Pons (tissue), 1 donor: ENCODE results near the gene MPV17L2.
"Not testable (repeated sequence)": the region's sequence is repeated elsewhere in the genome, so short reads cannot be mapped to it uniquely, and the experiment has no call there.

Experiments
- DNase-seq: peaks from one replicate; pipeline ENCODE4 v3.0.0-alpha.2; 2016; ENCODE audit warnings: low spot score

The MPV17L2 gene

DNA sequence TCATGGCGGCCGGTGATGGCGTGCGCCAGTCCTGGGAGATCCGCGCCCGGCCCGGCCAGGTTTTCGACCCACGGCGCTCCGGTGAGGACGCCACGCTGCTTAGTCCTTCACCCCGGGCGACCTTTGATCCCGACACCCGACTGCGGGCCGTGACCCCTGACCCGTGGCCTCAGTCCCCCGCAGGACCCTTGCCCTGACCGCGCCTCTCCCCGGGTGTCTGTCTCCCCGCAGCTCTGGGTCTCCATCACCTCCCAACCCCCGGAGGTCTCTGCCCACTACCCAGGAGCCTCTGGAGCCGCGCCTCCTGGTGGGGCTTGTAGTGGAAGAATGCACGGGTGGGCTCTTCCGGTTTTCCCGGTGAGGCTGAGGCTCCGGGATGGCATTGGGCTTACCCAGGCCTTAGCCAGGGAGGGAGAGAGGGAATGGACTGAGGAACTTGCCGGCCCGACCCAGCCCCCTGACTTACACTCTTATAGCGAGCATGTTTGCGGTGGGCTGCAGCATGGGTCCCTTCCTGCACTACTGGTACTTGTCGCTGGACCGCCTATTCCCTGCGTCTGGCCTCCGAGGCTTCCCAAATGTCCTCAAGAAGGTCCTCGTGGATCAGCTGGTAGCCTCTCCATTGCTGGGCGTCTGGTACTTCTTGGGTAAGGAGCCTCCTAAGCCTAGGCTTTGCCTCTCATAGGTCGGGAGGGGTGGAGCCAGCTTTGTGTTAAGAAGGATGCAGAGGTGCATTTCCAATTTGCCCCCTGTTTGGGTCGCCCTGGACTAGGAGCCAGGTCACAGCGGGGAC is 566 bp downstream of the MPV17L2 start:
- no peak for DNase-seq

DNA sequence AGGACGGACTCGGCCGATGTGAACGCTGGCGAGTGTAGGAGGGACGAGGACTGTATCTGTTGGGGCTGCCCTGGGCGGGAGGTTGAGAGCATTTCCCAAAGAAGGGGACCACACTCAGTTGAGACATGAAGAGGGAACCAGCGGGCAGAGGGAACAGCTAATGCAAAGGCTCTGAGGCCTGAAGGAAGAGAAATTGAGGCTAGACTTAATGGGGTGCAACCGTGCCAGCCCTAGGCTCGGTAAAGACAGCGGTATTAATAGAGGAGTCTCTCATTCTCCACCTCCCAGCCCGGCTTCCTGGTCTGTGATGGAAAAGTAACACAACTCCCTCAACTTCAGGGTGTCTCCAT is 1.1 kb downstream of the MPV17L2 start:
- DNase-seq, result no peak

DNA sequence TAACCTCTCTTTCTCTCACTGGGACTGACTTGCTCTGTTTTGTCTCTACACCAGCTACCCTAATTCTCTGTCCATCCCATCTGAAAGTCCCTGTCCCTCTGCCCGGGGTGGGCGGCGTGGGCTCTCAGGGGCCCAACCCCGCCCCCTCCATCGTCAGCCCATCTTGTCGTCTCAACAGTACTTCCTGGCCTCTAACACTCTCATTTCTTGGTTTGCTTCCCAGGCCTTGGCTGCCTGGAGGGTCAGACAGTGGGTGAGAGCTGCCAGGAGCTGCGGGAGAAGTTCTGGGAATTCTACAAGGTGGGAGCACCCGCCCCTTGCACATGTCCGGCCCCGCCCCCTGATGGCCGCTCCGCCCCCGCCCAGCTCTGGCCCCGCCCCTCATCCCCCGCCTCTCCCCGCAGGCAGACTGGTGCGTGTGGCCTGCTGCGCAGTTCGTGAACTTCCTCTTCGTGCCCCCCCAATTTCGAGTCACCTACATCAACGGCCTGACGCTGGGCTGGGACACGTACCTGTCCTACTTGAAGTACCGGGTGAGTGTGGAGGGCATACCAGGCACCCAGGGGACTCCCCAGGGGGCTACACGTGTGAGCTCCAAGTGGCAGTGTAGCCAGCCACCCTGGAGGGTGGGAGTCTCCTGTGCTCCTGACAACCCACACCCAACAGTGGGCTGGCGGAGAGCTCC is 1.7 kb downstream of the MPV17L2 start:
- no peak for DNase-seq

DNA sequence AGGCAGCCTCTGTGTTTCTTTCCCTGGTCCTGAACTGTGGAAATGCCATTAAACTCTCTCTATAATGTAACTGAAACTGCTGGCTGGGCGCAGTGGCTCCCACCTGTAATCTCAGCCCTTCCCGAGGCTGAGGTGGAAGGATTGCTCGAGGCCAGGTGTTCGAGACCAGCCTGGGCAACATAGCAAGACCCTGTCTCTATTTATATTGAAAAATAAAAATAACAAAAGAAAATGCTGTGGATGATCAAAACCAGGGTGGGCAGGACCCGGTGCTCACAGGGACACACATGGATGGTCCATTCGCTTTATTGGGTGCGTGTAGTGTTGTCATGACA is 3.5 kb downstream of the MPV17L2 start:
- DNase-seq, result no peak

DNA sequence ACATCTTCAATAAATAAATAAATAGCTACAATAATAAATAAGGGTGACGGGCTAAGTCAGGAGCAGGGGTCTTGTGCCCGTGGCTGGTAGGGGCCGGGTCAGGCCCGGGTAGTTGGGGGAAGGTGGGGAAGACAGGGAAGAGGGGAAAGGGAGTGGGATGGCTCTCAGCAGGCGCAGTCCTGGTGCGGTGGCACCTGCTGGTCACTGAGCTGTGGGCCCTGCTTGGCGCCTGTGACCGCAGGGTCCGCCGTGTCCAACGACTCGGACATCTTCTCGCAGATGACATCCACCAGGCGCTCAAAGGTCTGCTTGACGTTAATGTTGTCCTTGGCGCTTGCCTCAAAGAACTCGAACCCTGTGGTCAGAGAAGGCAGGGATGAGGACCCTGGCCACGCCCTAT is 4.3 kb downstream of the MPV17L2 start:
- no peak for DNase-seq

DNA sequence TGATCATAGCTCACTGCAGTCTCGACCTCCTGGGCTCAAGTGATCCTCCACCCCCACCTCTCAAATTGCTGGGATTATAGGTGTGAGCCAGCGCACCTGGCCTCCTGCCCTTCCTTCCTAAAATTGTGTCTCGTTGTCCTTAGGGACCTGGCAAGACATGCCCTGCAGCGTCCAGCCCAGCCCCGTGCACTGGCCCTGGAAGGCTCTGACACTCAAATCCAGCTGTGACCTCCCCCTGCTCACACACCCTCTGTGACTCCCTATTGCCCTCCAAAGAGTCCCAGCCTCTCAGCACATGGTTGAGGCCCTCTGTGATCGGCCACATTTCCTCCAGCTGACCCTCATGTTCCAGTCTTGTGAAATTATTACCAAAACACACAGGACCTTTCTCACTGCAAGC is 4.9 kb downstream of the MPV17L2 start:
- no peak for DNase-seq

DNA sequence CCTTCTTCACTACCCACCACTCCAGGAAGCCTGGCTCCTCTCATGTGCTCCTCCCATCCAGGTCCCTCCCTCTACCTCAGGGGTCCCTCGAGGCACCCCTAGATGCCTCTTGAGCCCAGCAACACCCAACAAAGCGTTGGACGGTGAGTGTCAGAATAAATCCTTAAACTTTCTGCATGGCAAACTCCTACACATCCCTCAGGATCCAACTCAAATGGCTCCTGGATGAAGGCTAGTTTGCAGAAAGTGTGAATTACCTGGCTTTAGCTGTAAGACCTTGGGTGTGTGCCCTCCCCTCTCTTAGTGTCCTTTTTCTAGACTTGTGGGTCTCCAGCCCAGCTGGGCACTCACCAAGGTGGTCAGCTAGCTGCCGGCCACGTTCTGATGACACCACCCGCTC is 5.4 kb downstream of the MPV17L2 start:
- DNase-seq, result no peak

DNA sequence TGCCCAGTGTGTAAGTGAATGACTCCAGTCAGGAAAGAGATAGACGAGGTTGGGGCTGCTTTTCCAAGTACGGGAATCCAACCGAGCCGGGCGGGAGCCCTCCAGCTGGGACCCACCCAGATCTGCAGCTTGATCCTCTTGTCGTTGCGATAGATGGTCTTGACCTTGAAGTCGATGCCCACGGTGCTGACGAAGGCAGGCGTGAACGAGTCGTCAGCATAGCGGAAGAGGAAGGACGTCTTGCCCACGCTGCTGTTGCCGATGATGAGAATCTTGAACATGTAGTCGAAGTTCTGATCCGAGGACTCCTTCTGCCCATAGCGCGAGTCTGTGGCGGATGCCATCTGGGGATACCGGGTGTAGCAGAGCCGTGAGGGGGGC is 9.4 kb downstream of the MPV17L2 start:
- DNase-seq, result no peak

DNA sequence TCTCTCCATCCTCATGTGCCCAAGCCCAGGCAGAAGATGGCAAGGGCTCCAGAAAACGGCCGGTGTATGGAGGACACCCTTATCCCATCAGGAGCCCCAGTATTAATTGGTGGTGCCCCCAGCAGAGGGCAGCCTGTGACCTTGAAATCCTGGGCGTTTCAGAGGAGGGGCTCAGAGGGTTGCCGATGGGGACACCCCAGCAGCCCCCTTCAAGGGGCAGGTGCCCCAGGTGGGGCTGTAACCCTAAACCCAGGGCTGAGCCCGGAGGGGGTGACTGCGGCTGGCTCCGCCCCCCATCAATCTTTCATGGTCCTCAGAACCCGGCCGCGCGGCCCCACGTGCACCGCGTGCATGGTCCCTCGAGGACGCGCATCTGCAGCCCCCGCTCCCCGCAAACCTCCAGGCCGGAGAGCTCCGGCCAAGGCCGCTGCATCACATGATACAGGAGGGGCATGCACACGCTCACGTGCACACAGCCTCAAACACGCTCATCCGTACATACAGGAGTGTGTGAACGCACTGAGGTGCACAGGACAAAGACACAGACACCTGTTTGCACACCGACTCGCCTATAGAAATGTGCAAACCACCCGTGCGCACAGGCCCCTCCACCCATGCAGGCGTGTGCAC is 9.9 kb downstream of the MPV17L2 start:
- DNase-seq, result peak; percentile 48

DNA sequence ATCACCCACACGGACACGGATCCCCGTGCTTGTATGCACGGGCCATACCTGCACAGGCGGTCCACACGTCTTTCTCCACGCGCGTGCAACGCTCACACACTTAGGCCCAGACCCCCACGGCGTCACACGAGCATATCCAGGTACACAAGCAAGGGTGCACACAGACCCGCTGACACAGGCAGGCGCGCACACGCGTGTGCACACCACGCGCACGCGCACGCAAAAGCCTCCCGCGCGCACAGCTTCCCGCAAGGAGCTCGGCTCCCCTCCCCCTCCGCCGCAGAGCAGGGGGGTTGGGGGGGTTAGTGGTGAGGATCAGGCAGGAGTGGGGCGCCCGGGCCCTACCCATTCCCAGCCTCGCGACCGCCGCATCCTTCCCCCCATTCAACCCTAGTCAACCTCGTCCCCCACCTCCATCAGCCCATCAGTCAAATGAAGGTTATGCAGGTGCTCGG is 10.4 kb downstream of the MPV17L2 start:
- DNase-seq, result peak; percentile 51

DNA sequence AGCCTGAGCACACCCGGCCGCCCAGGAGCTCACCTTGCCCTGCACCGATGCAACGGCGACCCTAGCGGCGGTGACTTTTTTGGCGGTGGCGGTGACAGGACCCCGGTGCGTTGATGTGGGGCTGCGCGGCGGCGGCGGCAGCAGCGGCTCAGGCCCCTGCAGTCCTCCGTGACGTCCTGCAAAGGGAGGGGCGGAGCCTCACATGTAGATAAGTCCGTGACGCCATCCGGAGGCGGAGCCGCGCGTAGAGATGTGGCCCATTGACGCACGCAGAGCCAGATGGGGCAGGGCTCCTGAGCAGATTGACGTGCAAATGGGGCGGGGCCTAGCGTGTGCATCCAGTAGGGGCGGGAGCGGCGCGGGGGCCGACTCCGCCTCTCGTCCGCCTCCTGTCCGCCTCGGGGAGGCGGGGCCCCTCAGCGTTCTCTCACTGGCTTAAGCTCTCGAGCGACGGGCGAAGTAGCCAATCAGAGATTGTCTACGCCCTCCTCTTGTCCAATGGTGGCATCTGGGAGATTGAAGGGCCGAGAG is 10.9 kb downstream of the MPV17L2 start, which contains the start of gene RAB3A:
RAB3A (minus strand) TSS at position 180 of the 531 bp plus-strand sequence. CDS start 1,302 bp downstream, outside the sequence.
- DNase-seq, result peak; percentile 100

DNA sequence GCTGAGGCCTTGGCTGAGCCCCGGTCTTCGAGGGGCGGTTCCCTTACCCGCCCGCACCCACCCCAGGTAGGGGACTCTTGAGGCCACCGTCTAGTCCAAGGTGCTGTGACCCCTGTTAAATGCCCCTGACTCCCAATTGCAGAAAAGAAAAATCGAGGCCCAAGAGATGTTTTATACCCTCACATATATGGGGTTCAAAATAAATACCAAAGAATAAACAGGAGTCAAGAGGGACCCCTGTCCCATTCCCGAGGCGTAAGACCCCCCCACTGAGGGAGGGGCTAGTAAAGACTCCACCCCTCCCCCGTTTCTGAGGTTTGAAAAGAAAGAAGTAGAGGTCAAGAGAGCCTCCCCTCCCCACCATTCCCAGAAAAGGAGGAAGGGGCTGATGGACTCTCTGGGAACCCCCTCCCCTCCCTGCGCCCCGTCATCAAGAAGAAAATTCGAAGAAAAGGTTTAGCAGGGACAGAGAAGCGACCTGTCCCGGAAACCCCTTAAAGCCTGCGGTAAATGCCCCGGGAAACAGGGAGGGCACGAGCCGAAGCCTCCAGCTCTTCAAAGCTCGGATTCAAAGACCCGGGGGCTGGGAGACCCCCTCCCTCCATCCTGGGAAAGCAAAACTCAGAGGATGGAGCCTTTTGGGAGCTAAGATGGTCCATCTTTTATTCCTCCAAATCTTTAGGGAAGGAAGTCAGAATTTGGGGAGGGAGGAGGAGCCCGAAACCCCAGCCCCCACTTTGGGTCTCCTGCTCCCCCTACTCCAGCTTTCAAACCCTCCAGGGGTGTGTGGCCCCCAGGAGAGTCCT is 11.6 kb downstream of the MPV17L2 start:
- no peak for DNase-seq

DNA sequence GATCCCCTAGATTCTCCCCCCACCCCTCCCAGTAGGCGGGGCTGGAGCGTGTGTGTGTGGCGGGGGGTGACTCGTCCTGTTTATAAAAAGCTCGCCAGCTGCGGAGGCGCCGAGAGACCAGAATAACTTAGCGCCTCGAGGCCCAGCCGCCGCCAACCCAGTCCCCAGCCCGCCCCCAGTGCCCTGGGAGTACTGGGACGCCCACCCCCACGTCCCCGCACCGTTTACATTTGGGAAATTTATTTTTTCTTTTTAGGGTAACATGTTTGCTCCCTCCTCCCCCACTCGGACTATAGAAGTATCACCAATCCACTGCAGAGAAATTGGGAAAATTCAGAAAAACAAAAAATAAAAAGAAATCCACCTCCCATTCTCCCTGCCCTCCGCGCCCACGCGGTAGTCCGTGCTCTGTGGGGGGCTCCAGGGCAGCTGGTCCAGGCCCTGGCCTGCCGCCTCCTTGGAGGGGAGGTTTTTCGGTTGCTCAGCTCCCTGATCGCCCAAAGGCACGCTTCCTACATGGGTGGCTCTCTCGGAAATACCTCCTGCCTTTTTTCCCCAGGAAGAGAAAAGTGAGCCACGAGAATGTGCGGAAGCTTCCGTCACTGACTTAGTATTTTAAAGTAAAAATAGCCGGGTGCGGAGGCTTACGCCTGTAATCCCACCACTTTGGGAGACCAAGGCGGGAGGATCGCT is 12.3 kb downstream of the MPV17L2 start:
- peak; percentile 78 for DNase-seq

DNA sequence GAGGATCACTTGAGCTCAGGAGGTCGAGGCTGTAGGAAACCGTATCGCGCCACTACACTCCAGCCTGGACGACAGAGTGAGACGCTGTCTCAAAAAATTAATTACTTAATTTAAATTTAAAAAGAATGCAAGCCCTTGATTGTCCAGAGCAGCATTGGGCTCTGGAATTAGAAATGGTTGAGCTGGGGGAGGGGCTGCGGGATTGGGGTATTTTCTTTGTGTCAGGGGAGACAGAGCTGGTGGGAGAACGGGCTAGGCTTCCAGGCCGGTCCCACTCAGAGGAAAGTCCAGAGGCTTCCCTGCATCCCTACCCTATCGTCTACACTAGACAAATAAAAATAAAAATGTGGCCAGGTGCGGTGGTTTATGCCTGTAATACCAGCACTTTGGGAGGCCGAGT is 13.0 kb downstream of the MPV17L2 start:
- DNase-seq, result no peak

DNA sequence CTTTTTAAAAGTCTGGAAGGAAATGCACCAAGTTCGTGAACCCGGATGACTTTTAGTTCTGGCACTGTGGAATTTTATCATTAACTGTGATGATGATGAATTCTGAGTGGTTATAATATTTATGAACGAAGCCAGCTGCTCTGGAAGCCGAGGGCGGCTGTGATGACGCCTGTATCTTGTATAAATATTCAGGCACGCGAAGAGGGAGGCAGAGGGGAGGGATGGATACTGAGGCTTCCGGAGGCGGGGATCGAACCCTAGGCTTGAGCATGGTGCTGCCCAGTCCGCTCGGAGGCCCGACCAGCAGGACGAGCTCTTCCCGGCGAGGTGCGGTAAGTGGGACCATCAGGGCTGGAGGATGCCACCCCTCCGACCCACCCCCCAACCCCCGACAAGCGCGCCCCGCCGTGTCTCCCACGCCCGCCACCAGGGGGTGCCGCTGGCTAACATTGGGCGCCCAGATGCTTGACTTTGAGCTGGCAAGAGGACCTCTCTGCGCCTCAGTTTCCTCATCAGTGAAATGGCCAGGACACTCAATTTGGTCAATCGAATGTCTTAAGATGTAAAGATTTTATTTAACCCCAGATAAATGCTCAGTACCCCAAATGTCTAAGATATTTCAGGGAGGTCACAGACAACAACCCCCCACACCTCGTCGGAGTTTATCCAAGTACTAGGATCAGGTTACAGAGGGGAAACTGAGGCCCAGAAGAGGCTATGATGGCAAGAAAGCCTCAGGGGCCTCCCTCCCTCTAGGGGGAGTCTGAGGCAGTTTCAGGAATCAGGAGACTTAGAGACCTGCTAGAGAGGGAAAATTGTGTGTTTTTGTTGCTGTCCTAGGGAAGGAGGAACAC is 15.3 kb downstream of the MPV17L2 start:
- no peak for DNase-seq

DNA sequence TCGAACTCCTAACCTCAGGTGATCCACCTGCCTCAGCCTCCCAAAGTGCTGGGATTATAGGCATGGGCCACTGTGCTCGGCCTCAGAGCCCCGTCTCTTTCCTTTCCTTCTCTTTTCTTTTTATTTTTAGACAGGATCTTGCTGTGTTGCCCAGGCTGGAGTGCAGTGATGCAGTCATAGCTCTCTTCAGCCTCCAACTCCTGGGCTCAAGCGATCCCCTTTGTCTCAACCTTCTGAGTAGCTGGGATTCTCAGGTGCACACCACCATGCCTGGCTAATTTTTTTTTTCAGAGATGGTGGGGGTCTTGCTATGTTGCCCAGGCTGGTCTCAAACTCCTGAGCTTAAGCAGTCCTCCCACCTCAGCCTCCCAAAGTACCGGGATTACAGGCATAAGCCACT is 16.9 kb downstream of the MPV17L2 start:
- not testable (repeated sequence) for DNase-seq

DNA sequence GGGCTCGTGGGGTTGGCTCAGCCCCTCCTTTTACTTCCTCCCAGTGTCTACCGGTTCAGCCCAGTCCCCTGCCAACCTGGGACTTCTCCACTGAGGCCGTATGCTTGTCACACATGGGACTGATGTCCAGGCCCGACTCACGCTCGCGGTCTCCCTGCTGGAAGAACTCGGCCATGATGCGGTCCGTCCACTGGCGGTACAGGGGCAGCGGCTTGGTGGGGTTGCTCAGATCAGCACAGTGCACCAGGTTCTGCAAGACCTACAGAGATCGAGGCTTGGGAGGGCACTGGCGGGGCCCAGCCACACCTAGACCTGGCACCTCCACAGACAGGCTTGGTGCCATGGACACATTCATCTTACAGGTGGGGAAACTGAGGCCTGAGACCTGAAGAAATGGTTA is 18.7 kb downstream of the MPV17L2 start:
- no peak for DNase-seq

DNA sequence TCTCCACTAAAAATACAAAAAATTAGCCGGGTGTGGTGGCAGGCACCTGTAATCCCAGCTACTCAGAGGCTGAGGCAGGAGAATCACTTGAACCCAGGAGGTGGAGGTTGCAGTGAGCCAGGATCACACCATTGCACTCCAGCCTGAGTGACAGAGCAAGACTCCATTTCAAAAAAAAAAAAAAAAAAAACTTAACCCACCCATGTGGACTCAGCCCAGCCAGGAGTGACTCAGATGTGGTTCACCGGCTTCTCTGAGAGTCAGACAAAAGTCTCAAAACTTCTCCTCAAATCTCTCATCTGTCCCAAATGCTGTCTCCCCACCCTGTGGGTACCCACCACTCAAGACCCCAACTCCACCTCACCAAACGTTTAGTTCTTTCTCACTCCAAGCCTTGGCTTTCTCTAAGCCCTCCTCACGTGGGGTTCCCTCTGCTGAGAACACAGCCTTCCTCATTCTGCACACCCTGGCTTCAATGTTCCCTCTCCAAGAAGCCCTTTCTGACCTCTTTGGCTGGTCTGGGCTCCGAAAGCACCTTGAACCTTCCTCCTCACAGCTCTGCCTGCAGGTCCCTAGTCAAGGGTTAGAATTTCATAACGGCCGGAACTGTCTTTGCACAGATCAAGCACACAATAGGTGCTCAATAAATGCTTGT is 21.9 kb downstream of the MPV17L2 start:
- no peak for DNase-seq

DNA sequence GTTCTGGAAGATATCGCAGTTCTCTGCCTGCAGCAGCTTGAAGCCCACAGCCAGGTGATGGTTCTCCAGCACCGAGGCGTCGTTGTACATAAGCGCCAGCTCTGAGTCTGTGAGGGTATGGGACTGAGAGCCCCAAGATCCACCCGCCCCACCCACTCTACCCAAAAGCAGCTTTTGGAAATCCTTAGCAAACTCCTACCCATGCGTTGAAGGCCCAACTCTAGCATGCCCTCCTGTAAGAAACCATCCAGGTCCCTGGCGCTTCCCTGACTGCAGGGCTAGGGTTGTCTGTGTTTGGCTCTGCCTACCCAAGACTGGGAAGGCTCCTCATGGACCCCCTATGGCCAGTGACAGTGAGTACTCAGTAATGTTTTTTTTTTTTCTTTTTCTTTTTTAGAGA is 23.8 kb downstream of the MPV17L2 start:
- DNase-seq, result no peak

DNA sequence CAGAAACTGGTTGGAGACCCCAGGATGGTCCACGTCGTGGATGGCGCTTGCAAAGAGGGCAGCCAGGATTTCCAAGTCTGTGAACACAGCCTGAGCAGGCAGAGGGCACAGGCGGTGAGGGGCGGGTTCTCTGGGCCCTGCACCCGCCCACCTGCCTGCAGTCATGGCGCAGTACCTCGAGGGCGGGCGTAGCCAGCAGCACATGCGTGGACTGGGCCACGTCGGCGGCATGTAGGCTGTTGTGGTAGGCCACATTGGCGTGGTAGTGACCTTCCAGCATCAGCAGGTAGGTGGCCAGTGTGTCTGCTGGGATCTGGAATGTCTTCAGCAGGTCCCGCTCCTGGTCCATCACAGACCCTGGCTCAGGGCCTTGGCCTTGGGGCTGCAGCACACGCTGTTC is 25.1 kb downstream of the MPV17L2 start:
- DNase-seq, result no peak
